ENCODE results near the gene ITPRIPL2. TPM values are rescaled to one million over a fixed set of nuclear protein-coding genes. Genes with fewer than 3 reads are reported as not detected.

ITPRIPL2 gene
- total RNA-seq, 1 experiment from 2014 or later: 67.9 TPM

GRCh38 chr16:19073863-19074262 is 39.9 kb upstream of the ITPRIPL2 start:
- Histone ChIP-seq H3K27me3 (ENCODE audit: insufficient read depth, low read length) (no peaks in the 10 kb centered on the region), H2AFZ (ENCODE audit: low read depth, low read length, poor library complexity, severe bottlenecking) (no peak overlapping the region), H3K9ac (ENCODE audit: low read length) (no peak overlapping the region), H4K20me1 (ENCODE audit: insufficient read depth) (no peaks in the 10 kb centered on the region), H3K79me2 (ENCODE audit: insufficient read depth, low read length) (peaks cover under 1% of the 10 kb centered on the region; the same call in 1 of the 2 replicates), H3K9me2 (ENCODE audit: insufficient read depth) (no peaks in the 10 kb centered on the region), H3K4me2 (ENCODE audit: low read length) (no peak overlapping the region), H3K36me3 (ENCODE audit: control insufficient read depth in 1 of 2, insufficient read depth in 2 of 2, low read length in 2 of 2) (0 out of 4 replicates have a peak, but pooled peaks cover 0 to 3% of the 10 kb centered on the region in 2 experiments), H3K27ac (ENCODE audit: low read depth, low read length) (no peak overlapping the region), H3K4me1 (ENCODE audit: control insufficient read depth in 1 of 2, insufficient read depth in 2 of 2, low read length in 2 of 2) (peaks cover 0 to under 1% of the 10 kb centered on the region in 2 experiments; a peak in 3 of 4 replicates), H3K4me3 (replicated peaks in 1 of 2; ENCODE audit: low read depth in 1 of 2, low read length in 2 of 2) (no peak overlapping the region), H3K9me3 (ENCODE audit: control insufficient read depth in 1 of 2, insufficient read depth in 1 of 2, low read depth in 1 of 2, low read length in 2 of 2) (no peaks in the 10 kb centered on the region)
- CTCF ChIA-PET: interaction anchor here (0.6 kb wide), 1 partner anchor 127 kb away, joined by 3 read pairs; no protein-coding TSS in a partner anchor
- BruUV-seq (replicated peaks): no TSS peak
- POLR2A ChIA-PET: no interaction called here
- ATAC-seq (no peak), DNase-seq (ENCODE audit: low read depth, low spot score) (no peak)
- RAD21 ChIA-PET (ENCODE audit: low non-redundant PET in 1 of 2, low total read pairs in 2 of 2, uncharacterized antibody in 2 of 2, unreplicated experiment in 2 of 2): no interaction called here
- intact Hi-C loops (cut with micrococcal nuclease): loop anchor here (2.0 kb wide), 1 partner anchor 273 kb away; the partner anchor contains the start of gene ARL6IP1
- TF ChIP-seq EZH2 (IDR thresholded peaks at IDR 0.05) (no peak), FOSL1 (IDR thresholded peaks at IDR 0.05; ENCODE audit: low read depth) (no peak), SRF (IDR thresholded peaks at IDR 0.05; ENCODE audit: low read depth) (no peak), YY1 (IDR thresholded peaks at IDR 0.05; ENCODE audit: extremely low read depth, insufficient replicate concordance, low read depth, low read length) (no peak), TCF7L2 (IDR thresholded peaks at IDR 0.05; ENCODE audit: borderline replicate concordance, extremely low read depth, insufficient read depth, insufficient read length) (no peak), EGR1 (IDR thresholded peaks at IDR 0.05; ENCODE audit: low read depth) (no peak)

- Histone ChIP-seq H3K79me2 (ENCODE audit: insufficient read depth, low read length) (no peaks in the 10 kb centered on the region), H3K9me3 (ENCODE audit: control insufficient read depth in 1 of 2, insufficient read depth in 1 of 2, low read depth in 1 of 2, low read length in 2 of 2) (no peaks in the 10 kb centered on the region), H3K9ac (ENCODE audit: low read length) (no peak overlapping the region), H4K20me1 (ENCODE audit: insufficient read depth) (no peaks in the 10 kb centered on the region), H3K9me2 (ENCODE audit: insufficient read depth) (no peaks in the 10 kb centered on the region), H3K4me1 (ENCODE audit: control insufficient read depth in 1 of 2, insufficient read depth in 2 of 2, low read length in 2 of 2) (no peaks in the 10 kb centered on the region; a peak in 1 of 4 replicates), H3K4me3 (replicated peaks in 1 of 2; ENCODE audit: low read depth in 1 of 2, low read length in 2 of 2) (no peak overlapping the region), H2AFZ (ENCODE audit: low read depth, low read length, poor library complexity, severe bottlenecking) (no peak overlapping the region), H3K4me2 (ENCODE audit: low read length) (no peak overlapping the region), H3K27me3 (ENCODE audit: insufficient read depth, low read length) (no peaks in the 10 kb centered on the region), H3K27ac (ENCODE audit: low read depth, low read length) (no peak overlapping the region), H3K36me3 (ENCODE audit: control insufficient read depth in 1 of 2, insufficient read depth in 2 of 2, low read length in 2 of 2) (0 out of 4 replicates have a peak, but pooled peaks cover 0 to 3% of the 10 kb centered on the region in 2 experiments)
- no TSS peak for BruUV-seq (replicated peaks)
- CTCF ChIA-PET: no interaction called here
- RAD21 ChIA-PET (ENCODE audit: low non-redundant PET in 1 of 2, low total read pairs in 2 of 2, uncharacterized antibody in 2 of 2, unreplicated experiment in 2 of 2): no interaction called here
- TF ChIP-seq CTCF (IDR thresholded peaks at IDR 0.05 in 2 of 3, conservative IDR thresholded peaks at IDR 0.05 in 1 of 3; ENCODE audit: borderline replicate concordance in 1 of 3, insufficient read depth in 1 of 3, low read depth in 2 of 3, low read length in 2 of 3) (no peak), POLR2AphosphoS5 (IDR thresholded peaks at IDR 0.05; ENCODE audit: low read depth, low read length) (no peak), MAX (IDR thresholded peaks at IDR 0.05) (no peak), RAD21 (IDR thresholded peaks at IDR 0.05; ENCODE audit: low read depth) (no peak), SIN3A (IDR thresholded peaks at IDR 0.05; ENCODE audit: low read depth) (no peak)
- no peak for DNase-seq (ENCODE audit: low read depth, low spot score)
- POLR2A ChIA-PET: no interaction called here
- intact Hi-C loops (cut with micrococcal nuclease): no loop called here
- ATAC-seq: no peak
Measured at GRCh38 chr16:19075511-19075910, 38.3 kb upstream of the ITPRIPL2 start.

Data from HCT116 (cell line).